Subcutaneous abdominal adipose tissue (tissue), 5 donors: ENCODE measurements around the gene BMI1.

Source experiments
- H3K27ac ChIP-seq: one replicate; pipeline ENCODE4 v1.7.0; 2013; ENCODE audit warnings: low read depth, mild to moderate bottlenecking, inconsistent platforms, low read length, moderate library complexity
- H3K27me3 ChIP-seq, 5 donors: one replicate each; pipeline ENCODE4 v1.7.0; 2013; ENCODE audit warnings: low read length in 5 of 5, inconsistent platforms in 1 of 5; ENCODE audit not compliant: control insufficient read depth in 5 of 5, insufficient read depth in 4 of 5
- H3K36me3 ChIP-seq, 5 donors: one replicate each; pipeline ENCODE4 v1.7.0; 2013; ENCODE audit warnings: low read length in 5 of 5; ENCODE audit not compliant: control insufficient read depth in 5 of 5, insufficient read depth in 5 of 5
- H3K4me1 ChIP-seq, 5 donors: one replicate each; pipeline ENCODE4 v1.7.0; 2013; ENCODE audit warnings: low read length in 5 of 5, mild to moderate bottlenecking in 3 of 5, moderate library complexity in 1 of 5; ENCODE audit not compliant: control insufficient read depth in 5 of 5, insufficient read depth in 5 of 5
- H3K4me3 ChIP-seq, 5 donors: one replicate each; pipeline ENCODE4 v1.7.0; 2013; ENCODE audit warnings: low read length in 5 of 5, low read depth in 1 of 5
- H3K9ac ChIP-seq, 5 donors: one replicate each; pipeline ENCODE4 v1.7.0; 2013; ENCODE audit warnings: low read length in 5 of 5, mild to moderate bottlenecking in 4 of 5, moderate library complexity in 3 of 5
- H3K9me3 ChIP-seq, 5 donors: one replicate each; pipeline ENCODE4 v1.7.0; 2013; ENCODE audit warnings: low read length in 5 of 5; ENCODE audit not compliant: control insufficient read depth in 5 of 5
- donor health status: healthy.
- donor health status: healthy.
- donor health status: healthy.
- donor health status: healthy.
- donor health status: healthy.

The BMI1 gene

DNA sequence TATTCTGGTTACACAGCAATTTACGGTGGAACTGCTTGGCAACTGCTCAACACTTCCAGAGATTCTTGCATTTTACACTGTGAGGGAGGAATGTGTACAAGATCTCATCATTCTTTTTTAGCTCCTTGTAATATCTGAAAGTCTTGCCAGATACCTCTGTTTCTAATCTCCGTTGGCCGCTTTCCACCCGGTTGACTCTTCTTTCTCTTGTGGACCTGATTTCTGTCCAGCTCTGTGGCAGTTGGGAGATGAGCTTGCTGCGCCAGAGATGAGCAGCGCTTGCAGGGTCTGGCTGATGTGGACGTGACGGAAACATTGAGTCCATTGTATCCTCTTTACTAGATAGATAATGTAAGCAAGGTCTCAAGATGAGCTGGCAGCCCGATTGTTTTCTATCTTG lies 52.0 kb downstream of the BMI1 start:
- Histone ChIP-seq H3K9me3 (no peaks in the 10 kb centered on the region), H3K9ac (no peak overlapping the region), H3K4me1 (peaks cover 0 to 2% (median 0%) of the 10 kb centered on the region in 5 donors), H3K27me3 (peaks cover 0 to 4% (median 2%) of the 10 kb centered on the region in 5 donors), H3K36me3 (no peaks in the 10 kb centered on the region), H3K4me3 (no peak overlapping the region), H3K27ac (no peak overlapping the region)

- Histone ChIP-seq H3K4me3 (no peak overlapping the region), H3K9ac (no peak overlapping the region)
Observed at GRCh38 chr10:22374489-22375126, 53.7 kb downstream of the BMI1 start.

DNA sequence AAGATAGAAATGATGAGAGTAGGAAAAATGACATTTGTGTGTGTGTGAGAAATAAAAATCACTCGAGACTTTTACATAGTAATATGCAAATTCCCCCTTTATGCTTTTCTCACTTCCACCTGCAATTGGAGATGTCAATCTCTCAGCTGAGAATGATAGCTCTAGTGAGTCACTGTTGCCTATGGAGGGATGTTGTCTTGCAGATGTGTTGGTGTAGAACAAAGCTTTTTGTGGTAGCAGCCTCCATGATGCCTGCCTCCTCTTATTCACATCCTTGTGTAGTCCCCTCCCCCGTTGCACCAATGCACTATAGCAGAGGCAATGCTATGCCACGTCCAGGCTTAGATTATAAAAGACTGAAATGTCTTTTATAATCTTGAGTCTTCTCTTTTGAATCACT lies 58.2 kb downstream of the BMI1 start:
- no peaks in the 10 kb centered on the region for H3K4me1 ChIP-seq
- H3K9me3 ChIP-seq: no peaks in the 10 kb centered on the region
- no peak overlapping the region for H3K27ac ChIP-seq
- H3K4me3 ChIP-seq: no peak overlapping the region
- H3K36me3 ChIP-seq: no peaks in the 10 kb centered on the region
- H3K27me3 ChIP-seq: peaks cover 0 to 4% (median 0%) of the 10 kb centered on the region in 5 donors
- no peak overlapping the region for H3K9ac ChIP-seq

More at GRCh38 chr10:22374489-22375126, 53.7 kb downstream of the BMI1 start:
- Histone ChIP-seq H3K9me3 (no peaks in the 10 kb centered on the region), H3K27me3 (peaks cover 0 to 4% (median 2%) of the 10 kb centered on the region in 5 donors), H3K27ac (no peak overlapping the region), H3K36me3 (no peaks in the 10 kb centered on the region), H3K4me1 (peaks cover 0 to 2% (median 0%) of the 10 kb centered on the region in 5 donors)
